Brain pericyte (primary cell): Measurements from ENCODE around the gene SAPCD1.
A peak's percentile ranks its signal among the peaks of the same experiment; 100 is the strongest.
"Not testable (repeated sequence)": the region's sequence is repeated elsewhere in the genome, so short reads cannot be mapped to it uniquely, and the experiment has no call there.

ENCODE experiments used
- DNase-seq: peaks from one replicate; pipeline ENCODE4 v3.0.0-alpha.2; 2012; ENCODE audit warnings: low read depth, low spot score

Gene SAPCD1

GRCh38 chr6:31777667-31778050, 15.2 kb downstream of the SAPCD1 start:
- no peak for DNase-seq

- DNase-seq, result no peak
Observed at GRCh38 chr6:31778193-31778592, 15.7 kb downstream of the SAPCD1 start.

- no peak for DNase-seq
Observed at GRCh38 chr6:31778999-31779885, 16.8 kb downstream of the SAPCD1 start.

GRCh38 chr6:31779908-31780307, 17.5 kb downstream of the SAPCD1 start:
- no peak for DNase-seq

GRCh38 chr6:31780507-31781243, 18.2 kb downstream of the SAPCD1 start:
- no peak for DNase-seq

- DNase-seq, result no peak
Observed at GRCh38 chr6:31781244-31782125, 19.0 kb downstream of the SAPCD1 start.

- DNase-seq, result no peak
Observed at GRCh38 chr6:31782126-31782855, 19.8 kb downstream of the SAPCD1 start.

GRCh38 chr6:31784098-31784925, 21.9 kb downstream of the SAPCD1 start:
- no peak for DNase-seq

- DNase-seq, result no peak
Observed at GRCh38 chr6:31785475-31785874, 23.0 kb downstream of the SAPCD1 start.

GRCh38 chr6:31791324-31792089, 29.1 kb downstream of the SAPCD1 start:
- no peak for DNase-seq

- DNase-seq, result no peak
Observed at GRCh38 chr6:31792090-31792374, 29.6 kb downstream of the SAPCD1 start.

GRCh38 chr6:31792761-31793171, 30.3 kb downstream of the SAPCD1 start:
- DNase-seq, result no peak

GRCh38 chr6:31793927-31794245, 31.4 kb downstream of the SAPCD1 start:
- DNase-seq, result not testable (repeated sequence)

- DNase-seq, result no peak
Observed at GRCh38 chr6:31794294-31794865, 31.9 kb downstream of the SAPCD1 start.

GRCh38 chr6:31794866-31795615, 32.6 kb downstream of the SAPCD1 start:
- no peak for DNase-seq

GRCh38 chr6:31795616-31796298, 33.3 kb downstream of the SAPCD1 start, which contains the start of gene VARS1:
Gene VARS1 (minus strand): TSS chr6:31795752. CDS start chr6:31795217, 535 bp downstream.
- peak; percentile 65 for DNase-seq

GRCh38 chr6:31796993-31797385, 34.5 kb downstream of the SAPCD1 start:
- DNase-seq, result no peak

- no peak for DNase-seq
Observed at GRCh38 chr6:31797588-31797987, 35.1 kb downstream of the SAPCD1 start.
